OCI-LY7 (cell line): Measurements from ENCODE around the gene WDR90. TPM values are rescaled to one million over a fixed set of nuclear protein-coding genes. Genes with fewer than 3 reads are reported as not detected.

ENCODE experiments used
- BruUV-seq: library from RNA; stranded (reverse); fragments of 400-500 nt; replicated peaks from 2 replicates; lab custom pipeline; 2021; lab: Mats Ljungman, UMichigan
- CTCF ChIA-PET: fragments of 300-600 bp; sonication (Branson Sonifier 250); formaldehyde crosslinking; loops from one replicate; lab custom pipeline; 2022; ENCODE audit warnings: antibody characterized with exemption; ENCODE audit not compliant: unreplicated experiment; lab: Charles Lee
- POLR2A ChIA-PET: fragments of 300-600 bp; sonication (Branson Sonifier 250); formaldehyde crosslinking; loops from one replicate; lab custom pipeline; 2022; ENCODE audit warnings: antibody characterized with exemption; lab: Charles Lee
- DNase-seq: peaks from one replicate; pipeline ENCODE4 v3.0.0-alpha.2; 2015; ENCODE audit warnings: low spot score
- H2AFZ ChIP-seq: fragments of 200-600 bp; sonication (generic), shearing (Covaris generic); 2 replicates; pipeline ENCODE4 v1.6.1; 2014; ENCODE audit warnings: mild to moderate bottlenecking, antibody characterized with exemption, low read length, moderate library complexity
- H3K27ac ChIP-seq: fragments of 200-600 bp; sonication (generic); 2 replicates; pipeline ENCODE4 v1.5.1; 2014; ENCODE audit warnings: mixed run types, low read depth, mild to moderate bottlenecking, moderate library complexity, low read length, inconsistent platforms; ENCODE audit not compliant: poor library complexity, severe bottlenecking
- H3K36me3 ChIP-seq: fragments of 200-600 bp; sonication (generic); 2 replicates; pipeline ENCODE4 v1.6.1; 2014; ENCODE audit warnings: mild to moderate bottlenecking, antibody characterized with exemption, low read length, moderate library complexity, mixed read lengths; ENCODE audit not compliant: insufficient read depth
- H3K4me1 ChIP-seq: fragments of 200-600 bp; sonication (generic); 2 replicates; pipeline ENCODE4 v1.5.1; 2014; ENCODE audit warnings: mild to moderate bottlenecking, low read length; ENCODE audit not compliant: insufficient read depth, poor library complexity, severe bottlenecking
- H3K4me2 ChIP-seq: fragments of 200-600 bp; sonication (generic); 2 replicates; pipeline ENCODE4 v1.6.1; 2014; ENCODE audit warnings: mild to moderate bottlenecking, low read length
- H3K4me3 ChIP-seq: fragments of 200-600 bp; sonication (generic); 2 replicates; pipeline ENCODE4 v1.5.1; 2014; ENCODE audit warnings: mild to moderate bottlenecking, low read depth, low read length; ENCODE audit not compliant: poor library complexity, severe bottlenecking
- H3K79me2 ChIP-seq: fragments of 200-600 bp; sonication (generic); 2 replicates; pipeline ENCODE4 v1.6.1; 2016; ENCODE audit warnings: low read depth, mild to moderate bottlenecking, low read length, moderate library complexity, mixed read lengths; ENCODE audit not compliant: insufficient read depth
- H3K9me2 ChIP-seq: fragments of 200-600 bp; sonication (generic); 2 replicates; pipeline ENCODE4 v1.6.1; 2016; ENCODE audit warnings: mild to moderate bottlenecking, low read length, mixed read lengths; ENCODE audit not compliant: insufficient read depth
- H3K9me3 ChIP-seq: fragments of 200-600 bp; sonication (generic); 2 replicates; pipeline ENCODE4 v1.6.1; 2014; ENCODE audit warnings: mild to moderate bottlenecking, mixed run types, low read length, mixed read lengths
- H4K20me1 ChIP-seq: fragments of 200-600 bp; sonication (generic); 2 replicates; pipeline ENCODE4 v1.6.1; 2014; ENCODE audit warnings: mild to moderate bottlenecking, antibody characterized with exemption, low read length, moderate library complexity, mixed read lengths; ENCODE audit not compliant: insufficient read depth
- EZH2phosphoT487 ChIP-seq: fragments of 200-600 bp; sonication (generic); IDR thresholded peaks from 2 replicates; pipeline ENCODE4 v1.6.1; 2018; ENCODE audit warnings: low read depth, borderline replicate concordance, mild to moderate bottlenecking, mixed run types, antibody characterized with exemption, low read length, moderate library complexity, mixed read lengths
- intact Hi-C: fragments of 100-400 bp; cut with micrococcal nuclease; formaldehyde crosslinking; loops from one replicate; pipeline ENCODE4 v1.10.0; 2022; ENCODE audit not compliant: unreplicated experiment
- total RNA-seq, 2 experiments: library from RNA; depleted of rRNA in 1 of 2; stranded (reverse); fragments of >200 nt in 1 of 2; shearing (Covaris generic) in 1 of 2; gene quantifications; 2 replicates each; pipeline ENCODE4 v1.2.3, GENCODE V29; 2014 to 2022
- TF ChIP-seq, protein P1 (sequence below): fragments of 200-600 bp; sonication (generic); conservative IDR thresholded peaks from 2 replicates; pipeline ENCODE4 v1.5.1; 2014; ENCODE audit warnings: mild to moderate bottlenecking, antibody characterized with exemption, low read length, moderate library complexity, mixed read lengths

Gene WDR90
- total RNA-seq, 2 experiments from 2014 or later = 110 to 153 TPM

GRCh38 chr16:667780-668518 is 18.8 kb downstream of the WDR90 start, which contains the start of gene RHOT2:
Gene RHOT2 (plus strand): TSS chr16:668132. CDS start chr16:668200, 68 bp downstream.
- Histone ChIP-seq H2AFZ (peak within 1 kb of the TSS; percentile 55; the same call in 1 of the 2 replicates), H3K4me2 (peak within 1 kb of the TSS; percentile 88), H3K79me2 (peaks cover 12% of the 10 kb centered on the region; the same call in 1 of the 2 replicates), H3K4me1 (peaks cover 14% of the 10 kb centered on the region), H3K27ac (peak within 1 kb of the TSS; percentile 52), H3K9me2 (no peaks in the 10 kb centered on the region), H3K36me3 (peaks cover 33% of the 10 kb centered on the region), H3K4me3 (peak within 1 kb of the TSS; percentile 99), H3K9me3 (no peaks in the 10 kb centered on the region), H4K20me1 (no peaks in the 10 kb centered on the region)
- no TSS peak for BruUV-seq
- no peak for TF ChIP-seq EZH2phosphoT487
- TF ChIP-seq, protein P1, sequence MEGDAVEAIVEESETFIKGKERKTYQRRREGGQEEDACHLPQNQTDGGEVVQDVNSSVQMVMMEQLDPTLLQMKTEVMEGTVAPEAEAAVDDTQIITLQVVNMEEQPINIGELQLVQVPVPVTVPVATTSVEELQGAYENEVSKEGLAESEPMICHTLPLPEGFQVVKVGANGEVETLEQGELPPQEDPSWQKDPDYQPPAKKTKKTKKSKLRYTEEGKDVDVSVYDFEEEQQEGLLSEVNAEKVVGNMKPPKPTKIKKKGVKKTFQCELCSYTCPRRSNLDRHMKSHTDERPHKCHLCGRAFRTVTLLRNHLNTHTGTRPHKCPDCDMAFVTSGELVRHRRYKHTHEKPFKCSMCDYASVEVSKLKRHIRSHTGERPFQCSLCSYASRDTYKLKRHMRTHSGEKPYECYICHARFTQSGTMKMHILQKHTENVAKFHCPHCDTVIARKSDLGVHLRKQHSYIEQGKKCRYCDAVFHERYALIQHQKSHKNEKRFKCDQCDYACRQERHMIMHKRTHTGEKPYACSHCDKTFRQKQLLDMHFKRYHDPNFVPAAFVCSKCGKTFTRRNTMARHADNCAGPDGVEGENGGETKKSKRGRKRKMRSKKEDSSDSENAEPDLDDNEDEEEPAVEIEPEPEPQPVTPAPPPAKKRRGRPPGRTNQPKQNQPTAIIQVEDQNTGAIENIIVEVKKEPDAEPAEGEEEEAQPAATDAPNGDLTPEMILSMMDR = peak; percentile 94
- intact Hi-C loops = loop anchor here (1.0 to 2.0 kb wide), 3 partner anchors 11 to 32 kb away; partner anchors contain the start of genes METTL26 and WDR90
- ChIA-PET POLR2A (no interaction called here), CTCF (no interaction called here)
- peak; percentile 94 for DNase-seq

- Histone ChIP-seq H2AFZ (no peak overlapping the region), H3K9me3 (no peaks in the 10 kb centered on the region), H3K79me2 (peaks cover 12% of the 10 kb centered on the region; the same call in 1 of the 2 replicates), H4K20me1 (no peaks in the 10 kb centered on the region), H3K4me3 (peak overlapping the region; percentile 99), H3K4me1 (peaks cover 14% of the 10 kb centered on the region), H3K4me2 (peak overlapping the region; percentile 88), H3K27ac (peak overlapping the region; percentile 52), H3K9me2 (no peaks in the 10 kb centered on the region), H3K36me3 (peaks cover 39% of the 10 kb centered on the region)
- TF ChIP-seq, protein P1 = no peak
- TF ChIP-seq EZH2phosphoT487 = no peak
- ChIA-PET CTCF (no interaction called here), POLR2A (no interaction called here)
- intact Hi-C loops = loop anchor here (1.0 to 2.0 kb wide), 2 partner anchors 11 to 20 kb away; partner anchors contain the start of gene WDR90
- no peak for DNase-seq
- no TSS peak for BruUV-seq
These were observed 19.5 kb downstream of the WDR90 start for GRCh38 chr16:668519-669171.
